Stomach (tissue), 9 donors: Measurements from ENCODE around the gene COG4. TPM values are rescaled to one million over a fixed set of nuclear protein-coding genes. Genes with fewer than 3 reads are reported as not detected.

Source experiments
- DNase-seq, 2 donors: peaks; one replicate each; pipeline versions ENCODE4 v3.0.0 to v3.0.0-alpha.2; 2013 to 2019
- H3K27ac ChIP-seq, 5 donors: fragments of 200-600 bp in 4 of 5; sonication (generic) in 4 of 5; one replicate each; pipeline ENCODE4 v1.5.1; 2013 to 2019; ENCODE audit warnings: mild to moderate bottlenecking in 1 of 5, moderate library complexity in 1 of 5
- H3K27me3 ChIP-seq, 3 donors: fragments of 200-600 bp; sonication (generic); one replicate each; pipeline ENCODE4 v1.5.1; 2017 to 2019; ENCODE audit warnings: mixed run types in 1 of 3
- H3K36me3 ChIP-seq, 4 donors: fragments of 200-600 bp; sonication (generic); 1 replicate in 3 of 4; 2 replicates in 1 of 4; pipeline ENCODE4 v1.5.1; 2016 to 2019
- H3K4me1 ChIP-seq, 4 donors: fragments of 200-600 bp; sonication (generic); one replicate each; pipeline ENCODE4 v1.5.1; 2016 to 2019
- H3K4me3 ChIP-seq, 4 donors: fragments of 200-600 bp; sonication (generic) in 3 of 4; one replicate each; pipeline ENCODE4 v1.5.1; 2016 to 2019; ENCODE audit warnings: mild to moderate bottlenecking in 1 of 4
- H3K9me3 ChIP-seq, 4 donors: fragments of 200-600 bp; sonication (generic); one replicate each; pipeline ENCODE4 v1.5.1; 2016 to 2019
- EP300 ChIP-seq: sonication (generic); formaldehyde crosslinking; IDR thresholded peaks from one replicate; pipeline ENCODE4 v1.6.1; 2017; ENCODE audit warnings: antibody characterized with exemption
- POLR2A ChIP-seq, 4 donors: fragments of 450-650 bp; IDR thresholded peaks; one replicate each; pipeline ENCODE4 v1.6.1; 2016; ENCODE audit warnings: antibody characterized with exemption in 4 of 4, control low read depth in 2 of 4, mild to moderate bottlenecking in 1 of 4, moderate library complexity in 1 of 4
- POLR2AphosphoS5 ChIP-seq, 3 donors: sonication (generic); formaldehyde crosslinking; IDR thresholded peaks; one replicate each; pipeline ENCODE4 v1.6.1; 2016; ENCODE audit warnings: antibody characterized with exemption in 3 of 3
- WGBS, 5 donors: extraction: QIAGEN DNeasy Blood & Tissue Kit in 3 of 5; methylation state at CpG; one replicate each; pipeline versions ENCODE4 v1.1.5 to v1.1.7; 2013 to 2018; 5-methylcytosine and 5-hydroxymethylcytosine counted together
- intact Hi-C: fragments of 100-400 bp; cut with DNase I; formaldehyde crosslinking; loops from one replicate; pipeline ENCODE4 v1.15.1; 2023; ENCODE audit warnings: low total_unique reads
- polyA plus RNA-seq, 3 donors: library from polyadenylated mRNA; stranded (reverse); fragments of 200-250 nt; gene quantifications; one replicate each; pipeline ENCODE4 v1.2.3, GENCODE V29; 2013
- total RNA-seq, 5 donors: library from RNA; depleted of rRNA; stranded (reverse); fragments of >200 nt; gene quantifications; one replicate each; pipeline versions ENCODE4 v1.1.0 to v1.2.3, GENCODE V29; 2014 to 2016
- TF ChIP-seq, protein P1 (sequence below), 7 experiments: fragments of 450-650 bp in 4 of 7; fragments of 200-600 bp in 3 of 7; sonication (generic) in 3 of 7; IDR thresholded peaks; one replicate each; pipeline ENCODE4 v1.5.1; 2016 to 2019; ENCODE audit warnings: antibody characterized with exemption in 7 of 7, control low read depth in 2 of 7, mild to moderate bottlenecking in 1 of 7
- donor health status: healthy with polysubstance abuse.
- donor health status: Bipolar disorder and iron deficiency.
- donor health status: healthy.

The COG4 gene
- total and polyA plus RNA-seq, 8 donors = 10.7 to 127 (median 37.4) TPM

DNA sequence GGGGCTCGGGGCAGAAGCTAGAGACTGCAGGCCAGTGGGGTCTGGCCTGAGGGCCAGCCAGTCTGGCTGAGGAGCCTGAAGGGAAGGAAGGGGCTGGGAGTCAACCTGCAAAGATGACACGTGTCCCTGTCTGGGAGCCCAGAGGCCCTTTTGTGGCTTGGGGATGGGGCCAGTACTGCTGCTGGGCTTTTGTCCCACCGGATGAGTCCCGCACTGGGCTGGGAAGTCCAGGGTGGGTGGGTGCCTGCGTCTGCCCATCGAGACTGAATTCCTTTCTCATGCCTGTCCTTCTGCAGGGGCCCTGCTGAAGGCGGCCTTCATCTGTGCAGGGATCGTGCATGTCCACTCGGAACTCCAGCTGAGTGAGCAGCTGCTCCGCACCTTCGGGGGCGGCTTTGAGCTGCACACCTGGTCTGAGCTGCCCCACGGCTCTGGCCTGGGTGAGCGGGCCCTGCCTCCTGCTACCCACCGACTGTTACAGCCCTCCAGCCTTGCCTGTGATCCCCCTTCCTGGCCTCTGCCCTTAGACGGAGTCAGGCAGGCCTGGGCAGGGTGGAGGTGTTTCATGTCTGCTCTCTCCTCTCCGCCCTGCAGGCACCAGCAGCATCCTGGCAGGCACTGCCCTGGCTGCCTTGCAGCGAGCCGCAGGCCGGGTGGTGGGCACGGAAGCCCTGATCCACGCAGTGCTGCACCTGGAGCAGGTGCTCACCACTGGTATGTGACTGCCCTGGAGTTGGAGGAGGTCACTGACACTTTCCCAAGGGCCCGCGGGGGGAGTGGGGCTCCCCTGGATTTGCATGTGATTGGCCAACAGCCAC is 48.1 kb downstream of the COG4 start:
- DNase-seq = no peak
- H3K4me3 ChIP-seq = no peak overlapping the region
- no peaks in the 10 kb centered on the region for H3K9me3 ChIP-seq
- peaks cover 0 to 13% (median 10%) of the 10 kb centered on the region in 4 donors for H3K4me1 ChIP-seq
- TF ChIP-seq EP300 (no peak), POLR2AphosphoS5 (IDR thresholded peaks at IDR 0.05) (no peak), POLR2A (IDR thresholded peaks at IDR 0.05) (no peak)
- TF ChIP-seq, protein P1, sequence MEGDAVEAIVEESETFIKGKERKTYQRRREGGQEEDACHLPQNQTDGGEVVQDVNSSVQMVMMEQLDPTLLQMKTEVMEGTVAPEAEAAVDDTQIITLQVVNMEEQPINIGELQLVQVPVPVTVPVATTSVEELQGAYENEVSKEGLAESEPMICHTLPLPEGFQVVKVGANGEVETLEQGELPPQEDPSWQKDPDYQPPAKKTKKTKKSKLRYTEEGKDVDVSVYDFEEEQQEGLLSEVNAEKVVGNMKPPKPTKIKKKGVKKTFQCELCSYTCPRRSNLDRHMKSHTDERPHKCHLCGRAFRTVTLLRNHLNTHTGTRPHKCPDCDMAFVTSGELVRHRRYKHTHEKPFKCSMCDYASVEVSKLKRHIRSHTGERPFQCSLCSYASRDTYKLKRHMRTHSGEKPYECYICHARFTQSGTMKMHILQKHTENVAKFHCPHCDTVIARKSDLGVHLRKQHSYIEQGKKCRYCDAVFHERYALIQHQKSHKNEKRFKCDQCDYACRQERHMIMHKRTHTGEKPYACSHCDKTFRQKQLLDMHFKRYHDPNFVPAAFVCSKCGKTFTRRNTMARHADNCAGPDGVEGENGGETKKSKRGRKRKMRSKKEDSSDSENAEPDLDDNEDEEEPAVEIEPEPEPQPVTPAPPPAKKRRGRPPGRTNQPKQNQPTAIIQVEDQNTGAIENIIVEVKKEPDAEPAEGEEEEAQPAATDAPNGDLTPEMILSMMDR (IDR thresholded peaks at IDR 0.05) = no peak
- intact Hi-C loops = no loop called here
- H3K27ac ChIP-seq = no peak overlapping the region
- WGBS, 5 donors = 87 to 100% (median 94%) methylated on average over 1 to 24 of the region's 24 CpGs
- no peaks in the 10 kb centered on the region for H3K27me3 ChIP-seq
- H3K36me3 ChIP-seq = peaks cover 26 to 92% (median 84%) of the 10 kb centered on the region in 4 donors

GRCh38 chr16:70474320-70475053 is 48.9 kb downstream of the COG4 start:
- Histone ChIP-seq H3K36me3 (peaks cover 18 to 86% (median 78%) of the 10 kb centered on the region in 4 donors), H3K4me3 (no peak overlapping the region), H3K4me1 (peaks cover 0 to 13% (median 10%) of the 10 kb centered on the region in 4 donors), H3K27me3 (no peaks in the 10 kb centered on the region), H3K27ac (no peak overlapping the region), H3K9me3 (no peaks in the 10 kb centered on the region)
- TF ChIP-seq POLR2AphosphoS5 (IDR thresholded peaks at IDR 0.05) (no peak), EP300 (no peak), POLR2A (IDR thresholded peaks at IDR 0.05) (no peak)
- TF ChIP-seq, protein P1 (IDR thresholded peaks at IDR 0.05) = no peak
- WGBS, 5 donors = 79 to 95% (median 94%) methylated on average over 10 to 22 of the region's 22 CpGs
- intact Hi-C loops = no loop called here
- no peak for DNase-seq

GRCh38 chr16:70473446-70474319 is 49.7 kb downstream of the COG4 start:
- Histone ChIP-seq H3K36me3 (peaks cover 11 to 82% (median 74%) of the 10 kb centered on the region in 4 donors), H3K4me1 (peaks cover 0 to 10% (median 9%) of the 10 kb centered on the region in 4 donors), H3K27ac (no peak overlapping the region), H3K27me3 (no peaks in the 10 kb centered on the region), H3K4me3 (no peak overlapping the region), H3K9me3 (no peaks in the 10 kb centered on the region)
- intact Hi-C loops = no loop called here
- TF ChIP-seq POLR2AphosphoS5 (IDR thresholded peaks at IDR 0.05) (no peak), EP300 (no peak), POLR2A (IDR thresholded peaks at IDR 0.05) (no peak)
- TF ChIP-seq, protein P1 (IDR thresholded peaks at IDR 0.05) = no peak
- 88 to 96% (median 93%) methylated on average over 19 to 21 of the region's 21 CpGs for WGBS, 5 donors
- DNase-seq = no peak
